ENCODE measurements around the gene GTF2I.
"Not testable (repeated sequence)": the region's sequence is repeated elsewhere in the genome, so short reads cannot be mapped to it uniquely, and the experiment has no call there.

- TF ChIP-seq REST (IDR thresholded peaks at IDR 0.05; ENCODE audit: unreplicated experiment); CTCF (conservative IDR thresholded peaks at IDR 0.05; ENCODE audit: low read depth in 2 of 2); EZH2phosphoT487 (IDR thresholded peaks at IDR 0.05; ENCODE audit: unreplicated experiment): not testable (repeated sequence)
Measured at GRCh38 chr7:74783595-74783994, 126.1 kb downstream of the GTF2I start.
